HUDEP-2 (cell line): ENCODE measurements around the gene RBMX2.
A peak's percentile ranks its signal among the peaks of the same experiment; 100 is the strongest.
"Not testable (repeated sequence)": the region's sequence is repeated elsewhere in the genome, so short reads cannot be mapped to it uniquely, and the experiment has no call there.

ENCODE experiments used
- DNase-seq, 76 experiments: peaks; one replicate each; lab custom pipeline; 2025; ENCODE audit not compliant: unreplicated experiment in 76 of 76; lab: John Stamatoyannopoulos, UW

The RBMX2 gene

GRCh38 chrX:130401415-130402207, at the start of gene RBMX2:
RBMX2 (plus strand) TSS chrX:130401987; CDS start chrX:130402033, 46 bp downstream.
- peak in 70 of 76 experiments; percentile 1 to 69 (median 36) for DNase-seq

GRCh38 chrX:130352050-130352449, 49.7 kb upstream of the RBMX2 start:
- not testable (repeated sequence) for DNase-seq

GRCh38 chrX:130376077-130376476, 25.7 kb upstream of the RBMX2 start:
- no peak for DNase-seq

GRCh38 chrX:130378024-130378669, 23.6 kb upstream of the RBMX2 start:
- DNase-seq: no peak

- DNase-seq: no peak
These were observed 16.3 kb upstream of the RBMX2 start, which contains the start of gene GPR119 for GRCh38 chrX:130385520-130385919. GPR119 (minus strand) TSS chrX:130385674; CDS start chrX:130385447, 227 bp downstream.

- no peak for DNase-seq
These were observed 15.4 kb upstream of the RBMX2 start for GRCh38 chrX:130386408-130386808.

- DNase-seq: peak in 13 of 76 experiments; percentile 0 to 23 (median 4)
These were observed 8.2 kb upstream of the RBMX2 start for GRCh38 chrX:130393451-130394074.

- DNase-seq: no peak
These were observed 6.4 kb upstream of the RBMX2 start for GRCh38 chrX:130395341-130395740.

GRCh38 chrX:130402208-130402684, 459 bp downstream of the RBMX2 start:
- no peak for DNase-seq

GRCh38 chrX:130413415-130413814, 11.6 kb downstream of the RBMX2 start:
- no peak for DNase-seq

- DNase-seq: no peak
These were observed 13.0 kb downstream of the RBMX2 start for GRCh38 chrX:130414800-130415199.

GRCh38 chrX:130415201-130415600, 13.4 kb downstream of the RBMX2 start:
- no peak for DNase-seq

GRCh38 chrX:130416785-130417184, 15.0 kb downstream of the RBMX2 start:
- no peak for DNase-seq

GRCh38 chrX:130418066-130418465, 16.3 kb downstream of the RBMX2 start:
- DNase-seq: no peak

GRCh38 chrX:130418740-130419139, 17.0 kb downstream of the RBMX2 start:
- no peak for DNase-seq

GRCh38 chrX:130419263-130419662, 17.5 kb downstream of the RBMX2 start:
- DNase-seq: no peak

GRCh38 chrX:130426531-130426930, 24.7 kb downstream of the RBMX2 start:
- DNase-seq: no peak

GRCh38 chrX:130429236-130429635, 27.4 kb downstream of the RBMX2 start:
- DNase-seq: not testable (repeated sequence)

GRCh38 chrX:130435937-130436336, 34.1 kb downstream of the RBMX2 start:
- no peak for DNase-seq

- DNase-seq: not testable (repeated sequence)
These were observed 36.2 kb downstream of the RBMX2 start for GRCh38 chrX:130437996-130438395.

GRCh38 chrX:130443875-130444274, 42.1 kb downstream of the RBMX2 start:
- DNase-seq: no peak
